Lung (tissue), 12 donors: ENCODE measurements around the gene GUCA2A. TPM values are rescaled to one million over a fixed set of nuclear protein-coding genes. Genes with fewer than 3 reads are reported as not detected.

ENCODE experiments used
- ATAC-seq: fragments of 200-7000 bp; cut with Tn5 transposase; one replicate; pipeline ENCODE4 v1.9.1; 2020; ENCODE audit warnings: moderate number of reproducible peaks; ENCODE audit not compliant: insufficient read depth, low FRiP score
- DNase-seq, 3 donors: peaks; one replicate each; pipeline ENCODE4 v3.0.0-alpha.2; 2013 to 2017
- H3K27ac ChIP-seq, 2 donors: one replicate each; pipeline ENCODE4 v1.5.1; 2013; ENCODE audit warnings: mild to moderate bottlenecking in 2 of 2, moderate library complexity in 2 of 2, control low read depth in 1 of 2, inconsistent platforms in 1 of 2, low read depth in 1 of 2, low read length in 1 of 2
- H3K27me3 ChIP-seq, 3 donors: one replicate each; pipeline ENCODE4 v1.5.1; 2013; ENCODE audit warnings: low read length in 2 of 3; ENCODE audit not compliant: control insufficient read depth in 3 of 3, insufficient read depth in 3 of 3
- H3K36me3 ChIP-seq, 4 donors: one replicate each; pipeline ENCODE4 v1.5.1; 2013; ENCODE audit warnings: low read length in 4 of 4, mild to moderate bottlenecking in 1 of 4, moderate library complexity in 1 of 4; ENCODE audit not compliant: control insufficient read depth in 4 of 4, insufficient read depth in 4 of 4
- H3K4me1 ChIP-seq, 5 donors: one replicate each; pipeline ENCODE4 v1.5.1; 2013; ENCODE audit warnings: low read length in 5 of 5, mild to moderate bottlenecking in 2 of 5, moderate library complexity in 1 of 5; ENCODE audit not compliant: control insufficient read depth in 5 of 5, insufficient read depth in 5 of 5
- H3K4me3 ChIP-seq: one replicate; pipeline ENCODE4 v1.5.1; 2013; ENCODE audit warnings: mild to moderate bottlenecking, control low read depth, moderate library complexity
- H3K9ac ChIP-seq, 2 donors: one replicate each; pipeline ENCODE4 v1.5.1; 2013; ENCODE audit warnings: low read length in 2 of 2, control low read depth in 1 of 2; ENCODE audit not compliant: insufficient read depth in 1 of 2
- H3K9me3 ChIP-seq, 4 donors: one replicate each; pipeline ENCODE4 v1.5.1; 2013; ENCODE audit warnings: low read length in 3 of 4, mild to moderate bottlenecking in 1 of 4, moderate library complexity in 1 of 4; ENCODE audit not compliant: control insufficient read depth in 4 of 4, insufficient read depth in 3 of 4
- WGBS, 2 donors: extraction: QIAGEN DNeasy Blood & Tissue Kit; methylation state at CpG; one replicate each; pipeline ENCODE4 v1.1.7; 2013; 5-methylcytosine and 5-hydroxymethylcytosine counted together
- polyA plus RNA-seq, 2 donors: library from polyadenylated mRNA; stranded (reverse); fragments of 200-250 nt; gene quantifications; one replicate each; pipeline ENCODE4 v1.2.1, GENCODE V29; 2013
- total RNA-seq, 2 donors: library from RNA; depleted of rRNA in 1 of 2; stranded (reverse); fragments of >200 nt in 1 of 2; gene quantifications; one replicate each; pipeline ENCODE4 v1.2.1, GENCODE V29; 2014 to 2021
- TF ChIP-seq, protein P1 (sequence below): IDR thresholded peaks from 2 replicates; pipeline ENCODE4 v1.5.1; 2012; ENCODE audit warnings: mild to moderate bottlenecking; ENCODE audit errors: control extremely low read depth, extremely low read depth
- donor health status: control.
- donor health status: control.
- donor health status: Bipolar disorder and iron deficiency.
- donor health status: healthy.
- donor health status: DM: yes; HTN: yes; CAD: no.

GUCA2A gene
- total and polyA plus RNA-seq, 4 donors = 0.28 to 0.29 TPM; not detected in 2

DNA sequence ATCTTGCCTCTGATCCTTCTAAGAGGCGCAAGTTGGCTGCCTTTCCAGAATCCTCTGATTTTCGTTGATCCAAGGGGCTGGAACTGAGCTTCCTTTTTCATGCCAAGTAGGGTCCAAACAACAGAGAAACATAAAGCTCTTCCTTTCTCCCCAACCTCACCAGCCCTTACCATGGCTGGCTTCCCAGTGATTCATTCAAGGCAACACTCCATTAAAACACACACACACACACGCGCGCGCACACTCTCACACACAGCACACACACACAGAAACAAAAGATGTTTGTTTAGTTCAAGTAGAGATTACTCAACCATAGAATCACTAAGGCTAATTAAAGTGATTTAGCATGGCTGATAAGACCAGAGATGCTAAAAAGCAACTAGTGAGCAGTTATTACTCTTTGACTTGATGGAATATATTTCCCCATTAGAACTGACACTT, 13.0 kb upstream of the GUCA2A start:
- no peak overlapping the region for H3K27ac ChIP-seq
- no peak overlapping the region for H3K4me3 ChIP-seq
- no peak overlapping the region for H3K9ac ChIP-seq
- no peaks in the 10 kb centered on the region for H3K27me3 ChIP-seq
- TF ChIP-seq, protein P1, sequence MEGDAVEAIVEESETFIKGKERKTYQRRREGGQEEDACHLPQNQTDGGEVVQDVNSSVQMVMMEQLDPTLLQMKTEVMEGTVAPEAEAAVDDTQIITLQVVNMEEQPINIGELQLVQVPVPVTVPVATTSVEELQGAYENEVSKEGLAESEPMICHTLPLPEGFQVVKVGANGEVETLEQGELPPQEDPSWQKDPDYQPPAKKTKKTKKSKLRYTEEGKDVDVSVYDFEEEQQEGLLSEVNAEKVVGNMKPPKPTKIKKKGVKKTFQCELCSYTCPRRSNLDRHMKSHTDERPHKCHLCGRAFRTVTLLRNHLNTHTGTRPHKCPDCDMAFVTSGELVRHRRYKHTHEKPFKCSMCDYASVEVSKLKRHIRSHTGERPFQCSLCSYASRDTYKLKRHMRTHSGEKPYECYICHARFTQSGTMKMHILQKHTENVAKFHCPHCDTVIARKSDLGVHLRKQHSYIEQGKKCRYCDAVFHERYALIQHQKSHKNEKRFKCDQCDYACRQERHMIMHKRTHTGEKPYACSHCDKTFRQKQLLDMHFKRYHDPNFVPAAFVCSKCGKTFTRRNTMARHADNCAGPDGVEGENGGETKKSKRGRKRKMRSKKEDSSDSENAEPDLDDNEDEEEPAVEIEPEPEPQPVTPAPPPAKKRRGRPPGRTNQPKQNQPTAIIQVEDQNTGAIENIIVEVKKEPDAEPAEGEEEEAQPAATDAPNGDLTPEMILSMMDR = no peak
- peaks cover 4 to 6% (median 5%) of the 10 kb centered on the region in 4 donors for H3K36me3 ChIP-seq
- no peaks in the 10 kb centered on the region for H3K9me3 ChIP-seq
- ATAC-seq (peak; percentile 66), DNase-seq (peak; percentile 95 to 99 (median 99))
- H3K4me1 ChIP-seq = peaks cover 4 to 87% (median 30%) of the 10 kb centered on the region in 5 donors
- WGBS, 2 donors = 46 to 73% methylated on average over 6 of the region's 6 CpGs

DNA sequence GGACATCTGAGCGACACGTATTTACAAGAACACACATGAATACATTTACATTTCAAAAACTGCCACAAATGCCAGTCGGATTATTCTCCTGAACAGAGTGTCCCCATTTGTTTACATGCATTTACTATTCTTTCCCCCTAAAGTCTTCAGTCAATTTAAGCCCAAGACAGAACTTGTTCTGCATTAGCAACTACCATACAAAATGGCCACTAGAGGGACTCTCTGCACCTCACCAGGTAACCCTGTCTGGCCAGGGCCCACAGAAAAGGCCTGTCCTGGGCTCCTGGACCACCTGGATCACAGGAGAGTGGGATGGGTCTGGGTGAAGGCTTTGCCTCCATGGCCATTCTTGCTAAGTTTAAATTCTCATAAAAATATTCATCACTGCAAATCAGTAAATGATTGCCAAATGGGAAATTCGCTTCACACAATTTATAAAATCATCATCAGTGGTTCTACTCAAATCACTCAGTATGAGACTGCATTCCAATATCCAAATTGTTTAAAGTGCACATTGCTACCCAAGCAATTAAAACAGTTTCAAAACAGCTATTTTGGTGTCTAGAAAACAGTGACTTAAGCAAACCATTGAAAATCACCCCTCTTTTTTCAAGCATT, 12.5 kb upstream of the GUCA2A start:
- no peaks in the 10 kb centered on the region for H3K9me3 ChIP-seq
- 77 to 80% methylated on average over 4 of the region's 4 CpGs for WGBS, 2 donors
- no peak overlapping the region for H3K4me3 ChIP-seq
- H3K36me3 ChIP-seq = peaks cover 4 to 6% (median 5%) of the 10 kb centered on the region in 4 donors
- peaks cover 4 to 93% (median 34%) of the 10 kb centered on the region in 5 donors for H3K4me1 ChIP-seq
- H3K27ac ChIP-seq = peak overlapping the region in 1 of 2 donors; percentile 62
- no peak overlapping the region for H3K9ac ChIP-seq
- no peak for ATAC-seq
- DNase-seq = peak in 1 of 3 donors; percentile 50
- no peaks in the 10 kb centered on the region for H3K27me3 ChIP-seq
- TF ChIP-seq, protein P1 = peak; percentile 19

DNA sequence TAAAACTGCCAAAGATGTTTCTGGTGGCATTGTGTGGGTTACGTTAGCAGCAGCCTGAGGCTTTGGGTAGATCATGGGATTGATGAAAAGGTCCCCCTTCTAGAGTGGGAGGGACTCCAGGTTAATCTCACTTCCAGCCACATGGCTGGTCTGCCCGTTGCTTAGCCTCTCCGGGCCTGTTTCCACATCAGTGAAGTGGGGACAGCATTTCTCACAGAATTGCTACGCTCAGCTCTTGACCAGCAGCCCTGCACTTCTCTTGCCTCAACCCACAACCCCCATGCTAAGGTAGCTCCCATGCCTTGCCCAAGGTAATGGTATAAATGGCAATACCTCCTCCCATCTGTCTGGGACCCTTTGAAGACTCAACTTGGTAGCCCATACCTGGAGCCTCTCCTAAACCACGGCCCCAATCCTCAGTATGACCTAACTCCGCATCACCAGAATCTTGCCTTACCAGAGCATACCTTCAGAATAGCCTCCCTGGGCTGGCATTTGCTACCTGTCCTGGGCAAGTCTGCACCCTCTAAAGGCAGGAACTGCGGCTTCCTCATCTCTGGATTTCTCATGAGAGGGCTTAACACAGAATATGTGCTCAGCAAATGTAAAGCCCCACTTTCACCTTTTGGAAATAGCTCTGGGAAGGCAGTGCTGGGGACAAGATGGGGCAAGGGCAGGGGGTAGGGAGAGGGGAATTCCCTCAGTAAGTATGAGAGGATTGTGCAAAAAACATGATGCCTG, 10.9 kb upstream of the GUCA2A start:
- Histone ChIP-seq H3K4me1 (peaks cover 4 to 99% (median 42%) of the 10 kb centered on the region in 5 donors), H3K4me3 (no peak overlapping the region)

More for the DNA sequence above, 10.9 kb upstream of the GUCA2A start:
- no peaks in the 10 kb centered on the region for H3K27me3 ChIP-seq
- 90 to 94% methylated on average over 7 of the region's 7 CpGs for WGBS, 2 donors
- no peaks in the 10 kb centered on the region for H3K9me3 ChIP-seq
- H3K9ac ChIP-seq = no peak overlapping the region
- ATAC-seq (no peak), DNase-seq (no peak)
- TF ChIP-seq, protein P1 = no peak
- H3K36me3 ChIP-seq = peaks cover 0 to 1% (median 0%) of the 10 kb centered on the region in 4 donors
- H3K27ac ChIP-seq = no peak overlapping the region
